ENCODE data around the gene NPAT.

GRCh38 chr11:108196901-108197300 lies 25.5 kb downstream of the NPAT start:
- TF ChIP-seq POLR2A (IDR thresholded peaks at IDR 0.05; ENCODE audit: low read length) (no peak), GATA1 (IDR thresholded peaks at IDR 0.05; ENCODE audit: low read depth, low read length) (no peak)
